Testis (tissue), 2 donors: ENCODE results near the gene MAPKBP1.

Experiments used
- CTCF ChIP-seq, 3 experiments: fragments of 450-650 bp in 2 of 3; fragments of 200-600 bp in 1 of 3; sonication (generic) in 1 of 3; IDR thresholded peaks; one replicate each; pipeline ENCODE4 v1.5.1; 2016 to 2019; ENCODE audit warnings: antibody characterized with exemption in 3 of 3, mild to moderate bottlenecking in 2 of 3, moderate library complexity in 1 of 3
- POLR2A ChIP-seq: fragments of 450-650 bp; IDR thresholded peaks from one replicate; pipeline ENCODE4 v1.6.1; 2017; ENCODE audit warnings: antibody characterized with exemption, mild to moderate bottlenecking, moderate library complexity

GRCh38 chr15:41804361-41804760 lies 30.1 kb downstream of the MAPKBP1 start:
- TF ChIP-seq CTCF (IDR thresholded peaks at IDR 0.05) (no peak), POLR2A (no peak)
